ENCODE results near the gene ZC3H7A. TPM values are rescaled to one million over a fixed set of nuclear protein-coding genes. Genes with fewer than 3 reads are reported as not detected.
A peak's percentile ranks its signal among the peaks of the same experiment; 100 is the strongest.

ZC3H7A gene
- total RNA-seq, 1 experiment from 2014 or later, result 43.1 TPM

DNA sequence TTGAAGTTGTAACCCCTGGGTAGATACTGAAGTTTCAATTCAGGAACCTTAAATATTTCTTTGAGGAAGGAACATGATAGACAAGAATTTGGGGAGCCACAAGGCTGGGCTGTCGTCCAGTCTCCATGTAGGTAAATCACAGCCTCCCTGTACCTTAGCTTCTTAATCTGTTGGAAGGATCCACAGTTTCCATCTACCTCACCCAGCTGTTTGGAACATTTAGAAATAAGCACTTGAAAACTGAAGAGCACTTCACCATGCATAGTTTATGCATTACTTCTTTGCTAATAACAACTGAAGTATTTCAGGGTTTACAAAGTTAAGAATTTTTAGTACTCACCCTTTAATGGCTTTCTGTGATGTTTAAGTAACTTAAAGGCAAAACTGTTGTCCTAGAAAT lies 71.6 kb downstream of the ZC3H7A start:
- no peaks in the 10 kb centered on the region for H3K27me3 Mint-ChIP-seq (ENCODE audit: low read depth)
- peaks cover 2 to 44% (median 31%) of the 10 kb centered on the region in 3 experiments; a peak in 6 of 7 replicates for H3K36me3 Mint-ChIP-seq (ENCODE audit: insufficient read depth in 1 of 3, low read depth in 3 of 3)
- H2AK5ac ChIP-seq (ENCODE audit: insufficient read length, low read length), result no peak overlapping the region

More for the DNA sequence above, 71.6 kb downstream of the ZC3H7A start:
- no peak overlapping the region for H4K91ac ChIP-seq (ENCODE audit: insufficient read length, low read depth, low read length)
- H2BK12ac ChIP-seq (ENCODE audit: insufficient read length, low read depth, low read length), result no peak overlapping the region
- H3K9ac ChIP-seq (ENCODE audit: extremely low read depth, insufficient read length, low read length), result no peak overlapping the region
- no peaks in the 10 kb centered on the region for H3K9me3 ChIP-seq (ENCODE audit: control insufficient read depth, low read depth, low read length)
- H2BK120ac ChIP-seq (ENCODE audit: low read depth, low read length, poor library complexity, severe bottlenecking), result no peak overlapping the region
- no peaks in the 10 kb centered on the region for H3K27me3 ChIP-seq (ENCODE audit: insufficient read depth, low read length)
- Mint-ChIP-seq H3K9me3 (no peaks in the 10 kb centered on the region), H3K4me1 (no peaks in the 10 kb centered on the region), H3K4me3 (no peak overlapping the region), H3K27ac (peak overlapping the region in 1 of 3 experiments; percentile 50; a peak in 1 of 7 replicates)
- H3K23me2 ChIP-seq (ENCODE audit: insufficient read length, low read depth, low read length, poor library complexity, severe bottlenecking), result no peaks in the 10 kb centered on the region
- H3K27ac ChIP-seq (ENCODE audit: insufficient read length, low read depth, low read length), result no peak overlapping the region
- H2AFZ ChIP-seq (ENCODE audit: low read length), result no peak overlapping the region
- H3K18ac ChIP-seq (ENCODE audit: insufficient read length, low read depth, low read length), result no peak overlapping the region
- no CpG with 5 or more reads among the region's 1 CpG for WGBS (ENCODE audit: extremely low coverage, insufficient read length, low lambda C conversion rate)
- H3K56ac ChIP-seq (ENCODE audit: insufficient read length, low read depth, low read length), result no peak overlapping the region
- TF ChIP-seq, protein P1, sequence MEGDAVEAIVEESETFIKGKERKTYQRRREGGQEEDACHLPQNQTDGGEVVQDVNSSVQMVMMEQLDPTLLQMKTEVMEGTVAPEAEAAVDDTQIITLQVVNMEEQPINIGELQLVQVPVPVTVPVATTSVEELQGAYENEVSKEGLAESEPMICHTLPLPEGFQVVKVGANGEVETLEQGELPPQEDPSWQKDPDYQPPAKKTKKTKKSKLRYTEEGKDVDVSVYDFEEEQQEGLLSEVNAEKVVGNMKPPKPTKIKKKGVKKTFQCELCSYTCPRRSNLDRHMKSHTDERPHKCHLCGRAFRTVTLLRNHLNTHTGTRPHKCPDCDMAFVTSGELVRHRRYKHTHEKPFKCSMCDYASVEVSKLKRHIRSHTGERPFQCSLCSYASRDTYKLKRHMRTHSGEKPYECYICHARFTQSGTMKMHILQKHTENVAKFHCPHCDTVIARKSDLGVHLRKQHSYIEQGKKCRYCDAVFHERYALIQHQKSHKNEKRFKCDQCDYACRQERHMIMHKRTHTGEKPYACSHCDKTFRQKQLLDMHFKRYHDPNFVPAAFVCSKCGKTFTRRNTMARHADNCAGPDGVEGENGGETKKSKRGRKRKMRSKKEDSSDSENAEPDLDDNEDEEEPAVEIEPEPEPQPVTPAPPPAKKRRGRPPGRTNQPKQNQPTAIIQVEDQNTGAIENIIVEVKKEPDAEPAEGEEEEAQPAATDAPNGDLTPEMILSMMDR (conservative IDR thresholded peaks at IDR 0.05), result no peak
- H3K4me1 ChIP-seq (ENCODE audit: insufficient read depth, low read length), result no peaks in the 10 kb centered on the region
- H3K23ac ChIP-seq (ENCODE audit: insufficient read length, low read depth, low read length), result no peak overlapping the region
- no peak for DNase-seq
- no peak overlapping the region for H2BK15ac ChIP-seq (ENCODE audit: low read depth, low read length)
- H3K14ac ChIP-seq (ENCODE audit: insufficient read depth, low read length), result no peak overlapping the region
- no peak overlapping the region for H3K4ac ChIP-seq (ENCODE audit: low read depth, low read length)
- H4K5ac ChIP-seq (ENCODE audit: insufficient read length, low read depth, low read length), result no peak overlapping the region
- no peak overlapping the region for H2BK5ac ChIP-seq (ENCODE audit: insufficient read length, low read length)
- no peaks in the 10 kb centered on the region for H3K79me1 ChIP-seq (ENCODE audit: insufficient read depth, low read depth, low read length, poor library complexity, severe bottlenecking)
- H3T11ph ChIP-seq (ENCODE audit: low read length), result no peak overlapping the region
- no peaks in the 10 kb centered on the region for H3K79me2 ChIP-seq (ENCODE audit: insufficient read depth, low read length)
- no peak overlapping the region for H4K8ac ChIP-seq (replicated peaks; ENCODE audit: insufficient read length, low read depth, low read length)
- H4K20me1 ChIP-seq (ENCODE audit: control insufficient read depth, insufficient read depth, insufficient read length), result no peaks in the 10 kb centered on the region
- H2BK20ac ChIP-seq (ENCODE audit: low read depth, low read length, poor library complexity, severe bottlenecking), result no peak overlapping the region
- H3K4me2 ChIP-seq (ENCODE audit: insufficient read depth, insufficient read length, low read length), result no peak overlapping the region
